PC-3 (cell line): Measurements from ENCODE around the gene CSMD2.

Source experiments
- CTCF ChIP-seq: fragments of 300-600 bp; sonication (generic); conservative IDR thresholded peaks from 2 replicates; pipeline ENCODE4 v1.5.1; 2017; ENCODE audit warnings: antibody characterized with exemption, low read depth, mild to moderate bottlenecking, low read length
- EZH2 ChIP-seq: fragments of 300-600 bp; sonication (generic); IDR thresholded peaks from one replicate; pipeline ENCODE4 v1.6.1; 2017; ENCODE audit warnings: antibody characterized with exemption, mild to moderate bottlenecking, low read length; ENCODE audit not compliant: unreplicated experiment
- EZH2phosphoT487 ChIP-seq: fragments of 300-600 bp; sonication (generic); IDR thresholded peaks from 2 replicates; pipeline ENCODE4 v1.6.1; 2018; ENCODE audit warnings: mild to moderate bottlenecking, antibody characterized with exemption, low read length, borderline replicate concordance

- TF ChIP-seq CTCF (no peak), EZH2 (no peak), EZH2phosphoT487 (no peak)
These were observed 292.3 kb downstream of the CSMD2 start for GRCh38 chr1:33872683-33873082.
